ENCODE results near the gene PADI6. TPM values are rescaled to one million over a fixed set of nuclear protein-coding genes. Genes with fewer than 3 reads are reported as not detected.

Gene PADI6
- total and polyA plus RNA-seq, 9 of the 15 experiments (the other 6 are each of a cell fraction or from before 2014, with no cell fraction given), result not detected

GRCh38 chr1:17360272-17360956 is 11.6 kb upstream of the PADI6 start (continued):
- no peak for TF ChIP-seq EHMT2 (IDR thresholded peaks at IDR 0.05)
- no peak for TF ChIP-seq LARP7 (IDR thresholded peaks at IDR 0.05)
- TF ChIP-seq NUFIP1 (IDR thresholded peaks at IDR 0.05; ENCODE audit: partially characterized antibody), result peak; percentile 99
- peak; percentile 96 for TF ChIP-seq MXD1 (CRISPR knock-in tag; IDR thresholded peaks at IDR 0.05; ENCODE audit: borderline replicate concordance, poor library complexity, severe bottlenecking)
- TF ChIP-seq ZBTB2 (IDR thresholded peaks at IDR 0.05), result peak; percentile 76; the same call in 1 of the 2 replicates
- TF ChIP-seq DEAF1 (CRISPR knock-in tag; IDR thresholded peaks at IDR 0.05), result peak; percentile 49; the same call in 1 of the 2 replicates
- no peak for TF ChIP-seq ZFPM2 (CRISPR knock-in tag; IDR thresholded peaks at IDR 0.05)
- peak; percentile 81 for TF ChIP-seq ETS2 (tag; IDR thresholded peaks at IDR 0.05; ENCODE audit: borderline replicate concordance, poor library complexity, severe bottlenecking)
- TF ChIP-seq FOXP1 (CRISPR knock-in tag; IDR thresholded peaks at IDR 0.05), result no peak
- TF ChIP-seq RBFOX2 (IDR thresholded peaks at IDR 0.05; ENCODE audit: low read depth, low read length), result 0 out of 2 replicates have a peak, but pooled peaks have one; percentile 32
- TF ChIP-seq KLF13 (tag; IDR thresholded peaks at IDR 0.05; ENCODE audit: borderline replicate concordance, low read depth), result peak; percentile 99
- TF ChIP-seq UBTF (IDR thresholded peaks at IDR 0.05; ENCODE audit: borderline replicate concordance in 1 of 2, low read depth in 2 of 2, low read length in 2 of 2), result no peak
- no peak for TF ChIP-seq ZKSCAN3 (CRISPR knock-in tag; IDR thresholded peaks at IDR 0.05)
- TF ChIP-seq HEY1 (CRISPR knock-in tag; IDR thresholded peaks at IDR 0.05; ENCODE audit: borderline replicate concordance), result peak; percentile 53; the same call in 1 of the 2 replicates
